HCT116 (cell line): ENCODE results near the gene SNRNP40. TPM values are rescaled to one million over a fixed set of nuclear protein-coding genes. Genes with fewer than 3 reads are reported as not detected.

Experiments
- ATAC-seq: fragments of 200-7000 bp; cut with Tn5 transposase; 2 replicates; pipeline ENCODE4 v1.9.1; 2020; ENCODE audit warnings: mild to moderate bottlenecking, moderate library complexity
- BruUV-seq: library from RNA; stranded (reverse); fragments of 400-500 nt; replicated peaks from 2 replicates; lab custom pipeline; 2021; lab: Mats Ljungman, UMichigan
- CTCF ChIA-PET: fragments of 300-600 bp; sonication (Branson Sonifier 250); formaldehyde crosslinking; loops from one replicate; lab custom pipeline; 2021; ENCODE audit warnings: antibody characterized with exemption; lab: Charles Lee
- POLR2A ChIA-PET: fragments of 300-600, 350-600 bp; sonication (Branson Sonifier 250); formaldehyde crosslinking; loops from one replicate; lab custom pipeline; 2021; ENCODE audit warnings: antibody characterized with exemption; lab: Charles Lee
- RAD21 ChIA-PET, 2 experiments: fragments of 300-600 bp; sonication (Branson Sonifier 250); formaldehyde crosslinking; loops; one replicate each; lab custom pipeline; 2023; ENCODE audit warnings: low total read pairs in 2 of 2; ENCODE audit not compliant: uncharacterized antibody in 2 of 2, unreplicated experiment in 2 of 2, low non-redundant PET in 1 of 2; lab: Charles Lee
- DNase-seq: peaks from one replicate; pipeline ENCODE4 v3.0.0-alpha.2; 2010; ENCODE audit warnings: low read depth, low spot score
- H2AFZ ChIP-seq: fragments of 200-600 bp; shearing (Covaris generic), sonication (generic); 2 replicates; pipeline ENCODE4 v1.6.1; 2017; ENCODE audit warnings: low read depth, mixed run types, mixed read lengths, antibody characterized with exemption, low read length; ENCODE audit not compliant: poor library complexity, severe bottlenecking
- H3K27ac ChIP-seq: 2 replicates; pipeline ENCODE4 v1.5.1; 2012; ENCODE audit warnings: low read depth, low read length
- H3K27me3 ChIP-seq: fragments of 200-600 bp; sonication (generic); 2 replicates; pipeline ENCODE4 v1.6.1; 2016; ENCODE audit warnings: mixed run types, low read length, mixed read lengths; ENCODE audit not compliant: insufficient read depth
- H3K36me3 ChIP-seq, 2 experiments: fragments of 200-500 bp in 1 of 2; fragments of 200-600 bp in 1 of 2; sonication (Bioruptor generic) in 1 of 2; sonication (generic) in 1 of 2; 2 replicates each; pipeline versions ENCODE4 v1.5.1 to v1.6.1; 2014 to 2016; ENCODE audit warnings: low read length in 2 of 2, inconsistent platforms in 1 of 2, mixed read lengths in 1 of 2, mixed run types in 1 of 2; ENCODE audit not compliant: insufficient read depth in 2 of 2, control insufficient read depth in 1 of 2
- H3K4me1 ChIP-seq, 2 experiments: fragments of 200-600 bp in 1 of 2; sonication (generic) in 1 of 2; 2 replicates each; pipeline versions ENCODE4 v1.5.1 to v1.6.1; 2012 to 2017; ENCODE audit warnings: low read length in 2 of 2, inconsistent platforms in 1 of 2, mild to moderate bottlenecking in 1 of 2, mixed read lengths in 1 of 2, mixed run types in 1 of 2, moderate library complexity in 1 of 2; ENCODE audit not compliant: insufficient read depth in 2 of 2, control insufficient read depth in 1 of 2
- H3K4me2 ChIP-seq: fragments of 200-600 bp; sonication (generic); 2 replicates; pipeline ENCODE4 v1.6.1; 2017; ENCODE audit warnings: mixed run types, low read length, mixed read lengths
- H3K4me3 ChIP-seq, 2 experiments: fragments of 200-600 bp in 1 of 2; sonication (generic) in 1 of 2; replicated peaks in 1 of 2; 2 replicates each; pipeline ENCODE4 v1.5.1; 2011 to 2016; ENCODE audit warnings: low read length in 2 of 2, control low read depth in 1 of 2, low read depth in 1 of 2, mild to moderate bottlenecking in 1 of 2, mixed read lengths in 1 of 2, mixed run types in 1 of 2
- H3K79me2 ChIP-seq: fragments of 200-600 bp; sonication (generic); 2 replicates; pipeline ENCODE4 v1.6.1; 2017; ENCODE audit warnings: mild to moderate bottlenecking, mixed run types, low read length, moderate library complexity, mixed read lengths; ENCODE audit not compliant: insufficient read depth
- H3K9ac ChIP-seq: fragments of 200-600 bp; sonication (generic); 2 replicates; pipeline ENCODE4 v1.6.1; 2016; ENCODE audit warnings: low read length, mixed read lengths
- H3K9me2 ChIP-seq: fragments of 200-600 bp; sonication (generic), shearing (Covaris generic); 2 replicates; pipeline ENCODE4 v1.6.1; 2017; ENCODE audit warnings: mixed run types, mild to moderate bottlenecking, moderate library complexity; ENCODE audit not compliant: insufficient read depth
- H3K9me3 ChIP-seq, 2 experiments: fragments of 200-500 bp in 1 of 2; fragments of 200-600 bp in 1 of 2; sonication (Bioruptor generic) in 1 of 2; sonication (generic) in 1 of 2; 2 replicates each; pipeline ENCODE4 v1.6.1; 2014 to 2017; ENCODE audit warnings: low read length in 2 of 2, mixed read lengths in 2 of 2, inconsistent platforms in 1 of 2, low read depth in 1 of 2, mild to moderate bottlenecking in 1 of 2, mixed run types in 1 of 2, moderate library complexity in 1 of 2; ENCODE audit not compliant: control insufficient read depth in 1 of 2, insufficient read depth in 1 of 2
- H4K20me1 ChIP-seq: fragments of 200-600 bp; sonication (generic), shearing (Covaris generic); 2 replicates; pipeline ENCODE4 v1.6.1; 2017; ENCODE audit warnings: mixed run types, mild to moderate bottlenecking, moderate library complexity; ENCODE audit not compliant: insufficient read depth
- CBX3 ChIP-seq: IDR thresholded peaks from 2 replicates; pipeline ENCODE4 v1.6.1; 2012; ENCODE audit warnings: low read depth
- EGR1 ChIP-seq: IDR thresholded peaks from 2 replicates; pipeline ENCODE4 v1.6.1; 2012; ENCODE audit warnings: low read depth
- EZH2 ChIP-seq: fragments of 200-600 bp; sonication (generic); IDR thresholded peaks from 2 replicates; pipeline ENCODE4 v1.6.1; 2017; ENCODE audit warnings: antibody characterized with exemption, mixed run types
- EZH2phosphoT487 ChIP-seq: fragments of 200-600 bp; IDR thresholded peaks from 2 replicates; pipeline ENCODE4 v1.6.1; 2018; ENCODE audit warnings: antibody characterized with exemption, borderline replicate concordance
- FOSL1 ChIP-seq: IDR thresholded peaks from 2 replicates; pipeline ENCODE4 v1.6.1; 2012; ENCODE audit warnings: low read depth
- JUND ChIP-seq: IDR thresholded peaks from 2 replicates; pipeline ENCODE4 v1.6.1; 2012
- POLR2A ChIP-seq: IDR thresholded peaks from 2 replicates; pipeline ENCODE4 v1.7.0; 2011; ENCODE audit warnings: borderline replicate concordance; ENCODE audit not compliant: insufficient read depth, insufficient read length; ENCODE audit errors: extremely low read depth
- POLR2AphosphoS5 ChIP-seq: IDR thresholded peaks from 2 replicates; pipeline ENCODE4 v1.6.1; 2011; ENCODE audit warnings: mild to moderate bottlenecking, low read depth, low read length, moderate library complexity
- REST ChIP-seq: IDR thresholded peaks from 2 replicates; pipeline ENCODE4 v1.6.1; 2012; ENCODE audit warnings: low read depth
- SIN3A ChIP-seq: IDR thresholded peaks from 2 replicates; pipeline ENCODE4 v1.6.1; 2012; ENCODE audit warnings: low read depth
- SRF ChIP-seq: IDR thresholded peaks from 2 replicates; pipeline ENCODE4 v1.6.1; 2012; ENCODE audit warnings: low read depth
- TCF7L2 ChIP-seq: IDR thresholded peaks from 2 replicates; pipeline ENCODE4 v1.7.0; 2011; ENCODE audit warnings: borderline replicate concordance, inconsistent platforms; ENCODE audit not compliant: insufficient read depth, insufficient read length; ENCODE audit errors: extremely low read depth
- YY1 ChIP-seq: IDR thresholded peaks from 2 replicates; pipeline ENCODE4 v1.6.1; 2011; ENCODE audit warnings: low read length, low read depth, moderate library complexity, mild to moderate bottlenecking; ENCODE audit not compliant: insufficient replicate concordance; ENCODE audit errors: extremely low read depth
- ZNF274 ChIP-seq: fragments of 200-500 bp; sonication (Bioruptor generic); IDR thresholded peaks from 2 replicates; pipeline ENCODE4 v1.6.1; 2014; ENCODE audit warnings: mild to moderate bottlenecking, low read depth, low read length, inconsistent platforms
- intact Hi-C: fragments of 100-400 bp; cut with micrococcal nuclease; formaldehyde crosslinking; loops from 2 replicates; pipeline ENCODE4 v1.10.0; 2022
- total RNA-seq: library from RNA; stranded (reverse); gene quantifications from one replicate; pipeline ENCODE4 v1.2.1, GENCODE V29; 2021; ENCODE audit not compliant: unreplicated experiment
- TF ChIP-seq, protein P1 (sequence below), 3 experiments: fragments of 200-600 bp in 1 of 3; sonication (generic) in 1 of 3; IDR thresholded peaks in 2 of 3; conservative IDR thresholded peaks in 1 of 3; 2 replicates each; pipeline ENCODE4 v1.5.1; 2012 to 2017; ENCODE audit warnings: low read depth in 2 of 3, low read length in 2 of 3, antibody characterized with exemption in 1 of 3, borderline replicate concordance in 1 of 3, control low read depth in 1 of 3, mild to moderate bottlenecking in 1 of 3, mixed read lengths in 1 of 3, mixed run types in 1 of 3, moderate library complexity in 1 of 3; ENCODE audit not compliant: insufficient read depth in 1 of 3
- TF ChIP-seq, protein P2 (sequence below): IDR thresholded peaks from 2 replicates; pipeline ENCODE4 v1.6.1; 2012

SNRNP40 gene
- total RNA-seq, 1 experiment from 2014 or later = 91.8 TPM

GRCh38 chr1:31273619-31274018 is 23.0 kb downstream of the SNRNP40 start:
- Histone ChIP-seq H3K9ac (no peak overlapping the region), H3K9me3 (no peaks in the 10 kb centered on the region), H3K36me3 (peaks cover 36 to 44% of the 10 kb centered on the region in 2 experiments; a peak in 3 of 4 replicates), H3K27me3 (no peaks in the 10 kb centered on the region), H3K4me1 (no peaks in the 10 kb centered on the region), H3K4me3 (no peak overlapping the region), H2AFZ (no peak overlapping the region), H3K9me2 (no peaks in the 10 kb centered on the region), H3K4me2 (no peak overlapping the region), H3K79me2 (peaks cover 77% of the 10 kb centered on the region), H4K20me1 (peaks cover 5% of the 10 kb centered on the region), H3K27ac (no peak overlapping the region)
- ATAC-seq (no peak), DNase-seq (no peak)
- ChIA-PET RAD21 (no interaction called here), POLR2A (no interaction called here), CTCF (no interaction called here)
- TF ChIP-seq FOSL1 = no peak
- no peak for TF ChIP-seq REST
- TF ChIP-seq EGR1 = no peak
- no peak for TF ChIP-seq SIN3A
- TF ChIP-seq POLR2A = no peak
- no peak for TF ChIP-seq SRF
- TF ChIP-seq, protein P1, sequence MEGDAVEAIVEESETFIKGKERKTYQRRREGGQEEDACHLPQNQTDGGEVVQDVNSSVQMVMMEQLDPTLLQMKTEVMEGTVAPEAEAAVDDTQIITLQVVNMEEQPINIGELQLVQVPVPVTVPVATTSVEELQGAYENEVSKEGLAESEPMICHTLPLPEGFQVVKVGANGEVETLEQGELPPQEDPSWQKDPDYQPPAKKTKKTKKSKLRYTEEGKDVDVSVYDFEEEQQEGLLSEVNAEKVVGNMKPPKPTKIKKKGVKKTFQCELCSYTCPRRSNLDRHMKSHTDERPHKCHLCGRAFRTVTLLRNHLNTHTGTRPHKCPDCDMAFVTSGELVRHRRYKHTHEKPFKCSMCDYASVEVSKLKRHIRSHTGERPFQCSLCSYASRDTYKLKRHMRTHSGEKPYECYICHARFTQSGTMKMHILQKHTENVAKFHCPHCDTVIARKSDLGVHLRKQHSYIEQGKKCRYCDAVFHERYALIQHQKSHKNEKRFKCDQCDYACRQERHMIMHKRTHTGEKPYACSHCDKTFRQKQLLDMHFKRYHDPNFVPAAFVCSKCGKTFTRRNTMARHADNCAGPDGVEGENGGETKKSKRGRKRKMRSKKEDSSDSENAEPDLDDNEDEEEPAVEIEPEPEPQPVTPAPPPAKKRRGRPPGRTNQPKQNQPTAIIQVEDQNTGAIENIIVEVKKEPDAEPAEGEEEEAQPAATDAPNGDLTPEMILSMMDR (IDR thresholded peaks at IDR 0.05 in 2 of 3, conservative IDR thresholded peaks at IDR 0.05 in 1 of 3; ENCODE audit: borderline replicate concordance in 1 of 3, insufficient read depth in 1 of 3, low read depth in 2 of 3, low read length in 2 of 3) = no peak
- TF ChIP-seq POLR2AphosphoS5 = no peak
- TF ChIP-seq, protein P2, sequence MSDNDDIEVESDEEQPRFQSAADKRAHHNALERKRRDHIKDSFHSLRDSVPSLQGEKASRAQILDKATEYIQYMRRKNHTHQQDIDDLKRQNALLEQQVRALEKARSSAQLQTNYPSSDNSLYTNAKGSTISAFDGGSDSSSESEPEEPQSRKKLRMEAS = no peak
- no peak for TF ChIP-seq EZH2phosphoT487
- TF ChIP-seq ZNF274 = no peak
- no peak for TF ChIP-seq JUND
- no peak for TF ChIP-seq CBX3
- TF ChIP-seq TCF7L2 = no peak
- TF ChIP-seq EZH2 = no peak
- no peak for TF ChIP-seq YY1
- no TSS peak for BruUV-seq
- intact Hi-C loops = no loop called here
